HepG2 (cell line): ENCODE measurements around the gene POLR3E. TPM values are rescaled to one million over a fixed set of nuclear protein-coding genes. Genes with fewer than 3 reads are reported as not detected.

Experiments used
- HDAC1 ChIP-seq: sonication (generic); formaldehyde crosslinking; IDR thresholded peaks from 2 replicates; pipeline ENCODE4 v1.5.1; 2020; ENCODE audit warnings: mild to moderate bottlenecking, missing genetic modification reagents
- HNRNPUL1 ChIP-seq: fragments of 200-400 bp; formaldehyde crosslinking; IDR thresholded peaks from 2 replicates; pipeline ENCODE4 v1.6.1; 2017; ENCODE audit warnings: low read depth, mild to moderate bottlenecking, low read length, moderate library complexity
- KMT2B ChIP-seq: IDR thresholded peaks from 2 replicates; pipeline ENCODE4 v1.6.1; 2016; ENCODE audit warnings: missing genetic modification reagents, missing compliant biosample characterization
- LRRFIP1 ChIP-seq: sonication (generic); formaldehyde crosslinking; conservative IDR thresholded peaks from 2 replicates; pipeline ENCODE4 v1.4.0; 2020; ENCODE audit warnings: missing genetic modification reagents
- NCOR1 ChIP-seq: fragments of 200-600 bp; sonication (generic); IDR thresholded peaks from 2 replicates; pipeline ENCODE4 v1.7.0; 2017; ENCODE audit warnings: antibody characterized with exemption, low read length, borderline replicate concordance
- NKX3-1 ChIP-seq: sonication (generic); formaldehyde crosslinking; IDR thresholded peaks from 2 replicates; pipeline ENCODE4 v1.5.0; 2020; ENCODE audit warnings: missing genetic modification reagents
- PAF1 ChIP-seq: IDR thresholded peaks from 2 replicates; pipeline ENCODE4 v1.6.1; 2016; ENCODE audit warnings: missing genetic modification reagents, missing compliant biosample characterization
- PRDM10 ChIP-seq: sonication (generic); formaldehyde crosslinking; IDR thresholded peaks from 2 replicates; pipeline ENCODE4 v1.4.0; 2020; ENCODE audit warnings: low read depth, missing genetic modification reagents
- RFXANK ChIP-seq: IDR thresholded peaks from 2 replicates; pipeline ENCODE4 v1.6.1; 2016
- SNAPC5 ChIP-seq: sonication (generic); formaldehyde crosslinking; IDR thresholded peaks from 2 replicates; pipeline ENCODE4 v1.8.1; 2023; ENCODE audit warnings: mild to moderate bottlenecking, missing genetic modification reagents, borderline replicate concordance
- TBX2 ChIP-seq: sonication (generic); formaldehyde crosslinking; IDR thresholded peaks from 2 replicates; pipeline ENCODE4 v1.5.0; 2020; ENCODE audit warnings: missing genetic modification reagents, mild to moderate bottlenecking, borderline replicate concordance
- TEAD3 ChIP-seq: optimal IDR thresholded peaks from 2 replicates; pipeline ENCODE3; 2016; ENCODE audit warnings: borderline replicate concordance
- YEATS4 ChIP-seq: sonication (generic); formaldehyde crosslinking; IDR thresholded peaks from 2 replicates; pipeline ENCODE4 v1.4.0; 2020; ENCODE audit warnings: missing genetic modification reagents, borderline replicate concordance
- ZBTB43 ChIP-seq: sonication (generic); formaldehyde crosslinking; conservative IDR thresholded peaks from 2 replicates; pipeline ENCODE4 v1.4.0; 2020; ENCODE audit warnings: missing genetic modification reagents
- ZNF296 ChIP-seq: sonication (generic); formaldehyde crosslinking; conservative IDR thresholded peaks from 2 replicates; pipeline ENCODE4 v1.5.0; 2020; ENCODE audit warnings: mild to moderate bottlenecking, missing genetic modification reagents
- ZNF44 ChIP-seq: sonication (generic); formaldehyde crosslinking; IDR thresholded peaks from 2 replicates; pipeline ENCODE4 v1.5.1; 2020; ENCODE audit warnings: mild to moderate bottlenecking, missing genetic modification reagents
- ZNF788 ChIP-seq: sonication (generic); formaldehyde crosslinking; IDR thresholded peaks from 2 replicates; pipeline ENCODE4 v1.5.0; 2020; ENCODE audit warnings: mild to moderate bottlenecking, missing genetic modification reagents, borderline replicate concordance
- polyA plus RNA-seq, 8 experiments: library from polyadenylated mRNA; depleted of rRNA in 3 of 8; stranded (reverse) in 7 of 8; unstranded in 1 of 8; fragments of >200 nt; fragmentation: Illumina TruSeq in 4 of 8; extraction: Trizol in 4 of 8; gene quantifications; 2 replicates each; pipeline versions ENCODE4 v1.2.1 to v1.2.3, GENCODE V29; 2011 to 2016; ENCODE audit warnings: low read depth in 4 of 8, missing spikeins in 1 of 8, mixed read lengths in 1 of 8; ENCODE audit not compliant: insufficient read depth in 1 of 8
- total RNA-seq, 5 experiments: library from RNA; depleted of rRNA; stranded (reverse); fragments of >200 nt; fragmentation: Illumina TruSeq; extraction: Trizol; gene quantifications; 2 replicates each; pipeline ENCODE4 v1.2.3, GENCODE V29; 2016; ENCODE audit warnings: low read depth in 1 of 5
- TF ChIP-seq, protein P1 (sequence below): sonication (generic); formaldehyde crosslinking; IDR thresholded peaks from 2 replicates; pipeline ENCODE4 v1.8.1; 2022; ENCODE audit warnings: mild to moderate bottlenecking, missing genetic modification reagents

POLR3E gene
- total and polyA plus RNA-seq, 2 of the 13 experiments (the other 11 are each of a cell fraction or from before 2014, with no cell fraction given) = 135 to 262 TPM

DNA sequence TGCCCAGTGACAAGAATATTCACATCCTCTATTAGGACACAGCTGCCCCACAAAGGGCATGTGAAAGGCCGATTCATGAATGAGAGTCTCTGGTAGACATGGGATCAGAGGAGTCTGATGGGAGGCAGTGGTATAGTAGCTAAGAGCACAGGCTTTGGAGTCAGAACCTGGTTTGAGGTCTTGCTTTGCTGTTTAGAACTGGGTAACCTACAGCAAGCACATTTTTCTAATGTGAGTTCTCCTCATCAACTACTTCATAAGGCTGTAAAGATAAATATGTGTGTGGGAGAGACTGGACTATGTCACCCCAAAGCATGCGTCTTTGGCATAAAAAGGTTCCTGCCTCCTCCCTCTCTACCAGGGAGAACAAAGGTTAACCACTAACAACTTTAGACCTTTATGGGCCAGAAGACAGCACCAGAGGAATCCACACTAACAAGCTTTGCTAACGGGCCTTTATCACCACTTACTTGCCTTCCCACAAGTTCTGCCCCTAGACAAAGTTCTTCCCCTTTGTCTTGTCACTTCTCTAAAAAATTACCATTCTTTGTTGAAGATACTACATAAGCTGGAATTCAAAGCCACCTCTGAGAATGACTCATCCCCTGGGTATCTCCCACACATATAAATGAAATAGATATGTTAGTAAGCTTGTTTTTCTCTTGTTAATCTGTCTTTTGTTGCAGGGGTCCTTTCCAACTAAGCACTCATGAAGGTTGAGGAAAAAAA, 56.1 kb downstream of the POLR3E start (continued):
- TF ChIP-seq TBX2 (CRISPR knock-in tag) (peak; percentile 13; the same call in 1 of the 2 replicates), NCOR1 (0 out of 2 replicates have a peak, but pooled peaks have one; percentile 0), ZNF44 (CRISPR knock-in tag) (no peak), ZNF788 (CRISPR knock-in tag) (no peak), NKX3-1 (CRISPR knock-in tag) (no peak), HDAC1 (CRISPR knock-in tag) (no peak), YEATS4 (CRISPR knock-in tag) (no peak), HNRNPUL1 (no peak), PAF1 (CRISPR knock-in tag) (no peak), PRDM10 (CRISPR knock-in tag) (no peak), ZNF296 (no peak), SNAPC5 (CRISPR knock-in tag) (0 out of 2 replicates have a peak, but pooled peaks have one; percentile 23), KMT2B (CRISPR knock-in tag) (peak; percentile 28; the same call in 1 of the 2 replicates), RFXANK (CRISPR knock-in tag) (no peak; the same call in 1 of the 2 replicates), ZBTB43 (no peak), LRRFIP1 (CRISPR knock-in tag) (no peak), TEAD3 (CRISPR knock-in tag) (peak; percentile 48)
- TF ChIP-seq, protein P1, sequence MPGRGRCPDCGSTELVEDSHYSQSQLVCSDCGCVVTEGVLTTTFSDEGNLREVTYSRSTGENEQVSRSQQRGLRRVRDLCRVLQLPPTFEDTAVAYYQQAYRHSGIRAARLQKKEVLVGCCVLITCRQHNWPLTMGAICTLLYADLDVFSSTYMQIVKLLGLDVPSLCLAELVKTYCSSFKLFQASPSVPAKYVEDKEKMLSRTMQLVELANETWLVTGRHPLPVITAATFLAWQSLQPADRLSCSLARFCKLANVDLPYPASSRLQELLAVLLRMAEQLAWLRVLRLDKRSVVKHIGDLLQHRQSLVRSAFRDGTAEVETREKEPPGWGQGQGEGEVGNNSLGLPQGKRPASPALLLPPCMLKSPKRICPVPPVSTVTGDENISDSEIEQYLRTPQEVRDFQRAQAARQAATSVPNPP (CRISPR knock-in tag) = 0 out of 2 replicates have a peak, but pooled peaks have one; percentile 48
